Spleen (tissue), 11 donors: ENCODE results near the gene MT3. TPM values are rescaled to one million over a fixed set of nuclear protein-coding genes. Genes with fewer than 3 reads are reported as not detected.

Experiments used
- DNase-seq: peaks from one replicate; pipeline ENCODE4 v3.0.0-alpha.2; 2020
- H3K27ac ChIP-seq, 8 donors: fragments of 200-600 bp; sonication (generic) in 7 of 8; 1 replicate in 4 of 8; 2 replicates in 4 of 8; pipeline versions ENCODE4 v1.5.0 to v1.8.0; 2016 to 2021; ENCODE audit warnings: inconsistent platforms in 4 of 8, mild to moderate bottlenecking in 4 of 8, moderate library complexity in 1 of 8
- H3K27me3 ChIP-seq, 7 donors: fragments of 200-600 bp; sonication (generic) in 6 of 7; replicated peaks in 1 of 7; 1 replicate in 4 of 7; 2 replicates in 3 of 7; pipeline versions ENCODE4 v1.5.0 to v1.8.0; 2016 to 2021; ENCODE audit warnings: inconsistent platforms in 3 of 7, mild to moderate bottlenecking in 1 of 7
- H3K36me3 ChIP-seq, 6 donors: fragments of 200-600 bp; sonication (generic) in 5 of 6; 1 replicate in 4 of 6; 2 replicates in 2 of 6; pipeline versions ENCODE4 v1.5.0 to v1.8.0; 2016 to 2021; ENCODE audit warnings: inconsistent platforms in 2 of 6
- H3K4me1 ChIP-seq, 6 donors: fragments of 200-600 bp; sonication (generic) in 5 of 6; 1 replicate in 3 of 6; 2 replicates in 3 of 6; pipeline versions ENCODE4 v1.5.0 to v1.8.0; 2016 to 2021; ENCODE audit warnings: inconsistent platforms in 3 of 6
- H3K4me3 ChIP-seq, 8 donors: fragments of 200-600 bp; sonication (generic) in 7 of 8; 1 replicate in 4 of 8; 2 replicates in 4 of 8; pipeline versions ENCODE4 v1.5.0 to v1.8.0; 2016 to 2021; ENCODE audit warnings: inconsistent platforms in 4 of 8, mild to moderate bottlenecking in 4 of 8, moderate library complexity in 2 of 8
- H3K9me3 ChIP-seq, 8 donors: fragments of 200-600 bp; sonication (generic) in 7 of 8; 1 replicate in 4 of 8; 2 replicates in 4 of 8; pipeline versions ENCODE4 v1.5.0 to v1.8.0; 2016 to 2021; ENCODE audit warnings: inconsistent platforms in 4 of 8
- POLR2A ChIP-seq, 3 donors: fragments of 450-650 bp; IDR thresholded peaks; one replicate each; pipeline ENCODE4 v1.5.1; 2017; ENCODE audit warnings: antibody characterized with exemption in 3 of 3, mild to moderate bottlenecking in 1 of 3
- POLR2AphosphoS5 ChIP-seq, 3 donors: sonication (generic); formaldehyde crosslinking; IDR thresholded peaks; one replicate each; pipeline ENCODE4 v1.5.1; 2017; ENCODE audit warnings: antibody characterized with exemption in 3 of 3
- WGBS, 5 donors: extraction: QIAGEN DNeasy Blood & Tissue Kit in 3 of 5; methylation state at CpG; one replicate each; pipeline versions ENCODE4 v1.1.5 to v1.1.7; 2013 to 2018; 5-methylcytosine and 5-hydroxymethylcytosine counted together
- intact Hi-C: fragments of 100-400 bp; cut with DNase I; formaldehyde crosslinking; loops from one replicate; pipeline ENCODE4 v1.15.0; 2023; ENCODE audit warnings: low total_unique reads
- polyA plus RNA-seq, 3 donors: library from polyadenylated mRNA; stranded (reverse); fragments of 200-250 nt; gene quantifications; one replicate each; pipeline ENCODE4 v1.2.1, GENCODE V29; 2013
- total RNA-seq, 7 donors: library from RNA; depleted of rRNA in 3 of 7; stranded (reverse); fragments of >200 nt in 3 of 7; fragmentation: NEBNext Ultra II Directional in 4 of 7; extraction: Animal tissue kit (Norgen Biotek cat#: 25700) in 4 of 7; gene quantifications; one replicate each; pipeline versions ENCODE4 v1.1.0 to v1.2.1, GENCODE V29; 2016 to 2021
- TF ChIP-seq, protein P1 (sequence below), 11 experiments: fragments of 200-600 bp in 7 of 11; fragments of 450-650 bp in 4 of 11; sonication (generic) in 4 of 11; IDR thresholded peaks in 8 of 11; conservative IDR thresholded peaks in 3 of 11; 1 replicate in 7 of 11; 2 replicates in 4 of 11; pipeline versions ENCODE4 v1.4.0 to v1.8.0; 2016 to 2021; ENCODE audit warnings: antibody characterized with exemption in 11 of 11, inconsistent platforms in 4 of 11, mild to moderate bottlenecking in 1 of 11
- donor health status: healthy with polysubstance abuse.
- donor health status: DM: no; HTN: no; CAD: no; lungs with moderate emphysema.
- donor health status: DM: no; HTN: no; CAD: no.
- donor health status: Bipolar disorder and iron deficiency.
- donor health status: healthy.
- donor health status: DM: no; HTN: no; CAD: no.
- donor health status: DM: yes; HTN: yes; CAD: no.

Gene MT3
- total and polyA plus RNA-seq, 10 donors, result 0.77 to 11.5 (median 1.5) TPM; not detected in 7

DNA sequence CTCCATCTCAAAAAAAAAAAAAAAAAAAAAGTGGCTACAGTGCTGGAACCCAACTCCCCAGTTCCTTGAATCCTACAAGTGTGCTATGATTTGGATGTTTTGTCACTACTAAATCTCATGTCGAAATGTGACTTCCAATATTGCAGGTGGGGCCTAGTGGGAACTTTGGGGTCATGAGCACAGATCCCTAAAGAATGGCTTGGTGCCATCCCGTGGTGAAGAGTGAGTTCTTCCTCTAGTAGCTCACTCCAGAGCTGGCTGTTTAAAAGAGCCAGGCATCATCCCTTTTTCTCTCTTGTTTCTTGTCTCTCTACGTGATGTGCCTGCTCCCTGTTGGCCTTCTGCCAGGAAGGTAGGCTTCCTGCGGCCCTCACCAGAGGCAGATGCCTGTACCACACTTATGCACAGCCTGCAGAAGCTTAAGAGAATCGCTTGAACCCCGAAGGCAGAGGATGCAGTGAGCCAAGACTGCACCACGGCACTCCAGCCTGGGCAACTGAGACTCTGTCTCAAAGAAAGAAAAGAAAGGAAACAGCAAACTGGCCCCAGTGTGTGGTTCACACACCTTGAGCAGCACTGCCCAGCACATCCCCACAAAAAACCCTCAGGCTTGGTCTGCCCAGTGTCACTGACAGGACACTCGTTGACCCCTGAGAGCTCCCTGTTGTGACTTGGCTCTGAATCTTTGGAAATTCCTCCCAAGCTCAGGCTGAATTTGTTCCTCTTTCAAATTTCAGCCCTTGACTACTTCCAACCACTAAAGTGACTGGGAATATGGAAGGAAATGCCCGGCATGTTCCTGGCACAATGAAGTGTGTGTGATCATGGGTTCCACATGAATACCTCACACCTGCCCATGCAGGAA, 39.4 kb downstream of the MT3 start:
- intact Hi-C loops, result no loop called here
- 64 to 75% (median 71%) methylated on average over 9 of the region's 9 CpGs for WGBS, 5 donors

DNA sequence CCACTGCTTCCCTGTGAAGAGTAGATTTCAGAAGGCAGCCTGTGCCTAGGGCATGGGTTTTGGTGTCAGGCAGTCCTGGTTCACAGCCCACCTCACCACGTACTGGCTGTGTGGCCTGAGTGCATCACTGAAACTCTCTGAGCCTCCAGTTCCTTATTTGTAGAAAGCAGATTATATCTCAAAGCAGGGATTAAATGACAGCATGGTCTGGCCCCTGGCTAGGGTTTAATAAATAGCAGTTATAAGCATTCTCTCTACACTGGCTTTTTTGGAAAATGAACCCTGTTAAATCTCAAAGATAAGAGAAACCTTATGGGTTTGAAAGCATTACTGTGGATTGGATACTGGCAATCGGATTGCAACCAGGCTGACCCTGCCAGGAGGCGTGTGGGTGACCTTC, 40.2 kb downstream of the MT3 start:
- H3K4me1 ChIP-seq, result peaks cover 0 to 63% (median 36%) of the 10 kb centered on the region in 6 donors
- whole genome bisulfite sequencing, 5 donors, result 82 to 95% (median 84%) methylated on average over 3 of the region's 3 CpGs
- peaks cover 0 to 68% (median 47%) of the 10 kb centered on the region in 7 donors for H3K27me3 ChIP-seq
- H3K9me3 ChIP-seq, result no peaks in the 10 kb centered on the region
- DNase-seq, result no peak
- TF ChIP-seq, protein P1, sequence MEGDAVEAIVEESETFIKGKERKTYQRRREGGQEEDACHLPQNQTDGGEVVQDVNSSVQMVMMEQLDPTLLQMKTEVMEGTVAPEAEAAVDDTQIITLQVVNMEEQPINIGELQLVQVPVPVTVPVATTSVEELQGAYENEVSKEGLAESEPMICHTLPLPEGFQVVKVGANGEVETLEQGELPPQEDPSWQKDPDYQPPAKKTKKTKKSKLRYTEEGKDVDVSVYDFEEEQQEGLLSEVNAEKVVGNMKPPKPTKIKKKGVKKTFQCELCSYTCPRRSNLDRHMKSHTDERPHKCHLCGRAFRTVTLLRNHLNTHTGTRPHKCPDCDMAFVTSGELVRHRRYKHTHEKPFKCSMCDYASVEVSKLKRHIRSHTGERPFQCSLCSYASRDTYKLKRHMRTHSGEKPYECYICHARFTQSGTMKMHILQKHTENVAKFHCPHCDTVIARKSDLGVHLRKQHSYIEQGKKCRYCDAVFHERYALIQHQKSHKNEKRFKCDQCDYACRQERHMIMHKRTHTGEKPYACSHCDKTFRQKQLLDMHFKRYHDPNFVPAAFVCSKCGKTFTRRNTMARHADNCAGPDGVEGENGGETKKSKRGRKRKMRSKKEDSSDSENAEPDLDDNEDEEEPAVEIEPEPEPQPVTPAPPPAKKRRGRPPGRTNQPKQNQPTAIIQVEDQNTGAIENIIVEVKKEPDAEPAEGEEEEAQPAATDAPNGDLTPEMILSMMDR (IDR thresholded peaks at IDR 0.05 in 8 of 11, conservative IDR thresholded peaks at IDR 0.05 in 3 of 11), result no peak
- TF ChIP-seq POLR2A (IDR thresholded peaks at IDR 0.05) (no peak), POLR2AphosphoS5 (IDR thresholded peaks at IDR 0.05) (no peak)
- H3K4me3 ChIP-seq, result no peak overlapping the region
- intact Hi-C loops, result no loop called here
- no peaks in the 10 kb centered on the region for H3K36me3 ChIP-seq
- H3K27ac ChIP-seq, result peak overlapping the region in 2 of 8 donors; percentile 22 to 46

More for the DNA sequence above, 39.4 kb downstream of the MT3 start:
- DNase-seq, result no peak
- H3K36me3 ChIP-seq, result no peaks in the 10 kb centered on the region
- peaks cover 0 to 62% (median 36%) of the 10 kb centered on the region in 6 donors for H3K4me1 ChIP-seq
- H3K9me3 ChIP-seq, result no peaks in the 10 kb centered on the region
- peak overlapping the region in 2 of 8 donors; percentile 22 to 46 for H3K27ac ChIP-seq
- peaks cover 0 to 62% (median 39%) of the 10 kb centered on the region in 7 donors for H3K27me3 ChIP-seq
- TF ChIP-seq, protein P1 (IDR thresholded peaks at IDR 0.05 in 8 of 11, conservative IDR thresholded peaks at IDR 0.05 in 3 of 11), result no peak
- TF ChIP-seq POLR2AphosphoS5 (IDR thresholded peaks at IDR 0.05) (no peak), POLR2A (IDR thresholded peaks at IDR 0.05) (no peak)
- no peak overlapping the region for H3K4me3 ChIP-seq

DNA sequence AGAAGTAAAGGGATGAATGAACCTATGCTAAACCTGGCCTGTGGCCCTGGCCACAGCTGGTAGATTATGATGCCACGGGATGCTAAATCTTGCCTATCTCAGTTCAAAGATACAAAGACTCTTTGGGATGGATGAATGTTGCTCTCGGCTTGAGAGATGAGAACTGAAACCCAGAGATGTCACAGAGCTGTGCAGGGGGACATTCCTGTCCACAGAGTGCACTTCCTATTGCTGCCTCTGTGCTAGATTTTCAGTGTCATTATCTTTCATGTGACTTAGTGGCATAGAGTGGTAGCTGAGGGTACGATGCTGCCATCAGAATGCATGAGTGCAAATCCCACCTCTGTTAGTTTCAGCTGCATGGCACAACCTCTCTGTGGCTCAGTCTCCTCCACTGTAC, 40.8 kb downstream of the MT3 start:
- peaks cover under 1 to 68% (median 48%) of the 10 kb centered on the region in 7 donors for H3K27me3 ChIP-seq
- 43 to 76% (median 67%) methylated on average over 3 of the region's 3 CpGs for WGBS, 5 donors
- no peaks in the 10 kb centered on the region for H3K36me3 ChIP-seq
- no peak for TF ChIP-seq POLR2AphosphoS5 (IDR thresholded peaks at IDR 0.05)
- TF ChIP-seq, protein P1 (IDR thresholded peaks at IDR 0.05 in 8 of 11, conservative IDR thresholded peaks at IDR 0.05 in 3 of 11), result peak in 7 of 11 experiments; percentile 14 to 43 (median 19)
- peaks cover 3 to 64% (median 35%) of the 10 kb centered on the region in 6 donors for H3K4me1 ChIP-seq
- DNase-seq, result no peak
- no peaks in the 10 kb centered on the region for H3K9me3 ChIP-seq
- peak overlapping the region in 1 of 8 donors; percentile 8 for H3K27ac ChIP-seq
- intact Hi-C loops, result no loop called here
- no peak overlapping the region for H3K4me3 ChIP-seq

DNA sequence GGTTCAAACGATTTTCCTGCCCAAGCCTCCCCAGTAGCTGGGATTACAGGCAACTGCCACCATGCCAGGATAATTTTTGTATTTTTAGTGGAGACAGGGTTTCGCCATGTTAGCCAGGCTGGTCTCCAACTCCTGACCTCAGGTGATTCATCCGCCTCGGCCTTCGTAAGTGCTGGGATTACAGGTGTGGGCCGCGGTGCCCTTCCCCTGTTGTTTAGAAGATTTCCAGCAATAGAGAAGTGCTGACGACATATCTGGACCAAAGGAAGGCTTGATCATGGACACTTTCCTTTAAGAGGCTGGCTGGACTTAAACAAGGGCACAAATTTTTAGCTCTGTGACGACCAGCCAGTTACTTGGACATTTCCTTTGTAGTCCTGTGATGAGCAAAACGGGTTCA, 41.9 kb downstream of the MT3 start:
- DNase-seq, result no peak
- Histone ChIP-seq H3K27ac (peak overlapping the region in 1 of 8 donors; percentile 57), H3K36me3 (no peaks in the 10 kb centered on the region), H3K4me1 (peaks cover 9 to 64% (median 32%) of the 10 kb centered on the region in 6 donors), H3K4me3 (no peak overlapping the region), H3K9me3 (no peaks in the 10 kb centered on the region), H3K27me3 (peaks cover 5 to 68% (median 47%) of the 10 kb centered on the region in 7 donors)
- 83 to 89% (median 87%) methylated on average over 10 of the region's 10 CpGs for WGBS, 5 donors
- TF ChIP-seq POLR2AphosphoS5 (IDR thresholded peaks at IDR 0.05), result no peak
- TF ChIP-seq, protein P1 (IDR thresholded peaks at IDR 0.05 in 8 of 11, conservative IDR thresholded peaks at IDR 0.05 in 3 of 11), result no peak
- TF ChIP-seq POLR2A (IDR thresholded peaks at IDR 0.05), result no peak
- intact Hi-C loops, result no loop called here
